Measurements from ENCODE around the gene TMEM9B. TPM values are rescaled to one million over a fixed set of nuclear protein-coding genes. Genes with fewer than 3 reads are reported as not detected.

TMEM9B gene
- total and polyA plus RNA-seq, 9 of the 15 experiments (the other 6 are each of a cell fraction or from before 2014, with no cell fraction given): 7.7 to 20.0 (median 14.0) TPM

DNA sequence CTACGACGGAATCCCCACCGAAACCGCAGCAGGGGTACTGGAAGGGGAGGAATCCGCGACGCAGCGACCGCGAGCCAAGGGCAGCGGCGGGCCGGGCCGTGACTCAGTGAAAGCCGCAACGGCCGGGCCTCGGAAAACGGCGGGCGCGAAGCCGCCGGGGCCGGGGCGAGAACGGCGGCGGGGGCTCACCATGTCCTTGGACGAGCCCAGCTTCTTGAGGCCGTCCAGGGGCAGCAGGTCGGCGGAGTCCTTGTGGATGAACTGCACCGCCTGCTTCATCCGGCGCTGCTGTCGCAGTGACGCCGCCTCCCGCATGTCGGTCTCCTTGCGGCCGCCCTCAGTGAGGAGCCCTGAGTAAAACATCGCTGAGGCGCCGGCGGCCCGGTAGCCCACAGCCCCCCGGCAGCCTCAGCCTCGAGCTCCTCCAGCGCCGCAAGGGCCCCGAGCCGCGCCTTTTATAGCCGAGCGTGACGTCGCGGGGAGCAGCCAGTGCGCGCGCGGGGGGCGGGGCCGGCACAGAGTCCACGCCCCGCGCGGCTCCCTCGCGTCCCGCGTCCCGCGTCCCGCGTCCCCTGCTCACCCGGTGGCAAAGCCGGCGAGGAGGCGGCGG lies 39.4 kb upstream of the TMEM9B start, which contains the start of gene NRIP3 (continued):
- TF ChIP-seq POLR2G (IDR thresholded peaks at IDR 0.05; ENCODE audit: low read depth, low read length): peak; percentile 99
- 0 out of 2 replicates have a peak, but pooled peaks have one; percentile 70 for TF ChIP-seq LCOR (CRISPR knock-in tag; IDR thresholded peaks at IDR 0.05)
- no peak for TF ChIP-seq ZZZ3 (IDR thresholded peaks at IDR 0.05)
- no peak for TF ChIP-seq PTRF (tag; IDR thresholded peaks at IDR 0.05)
- TF ChIP-seq KLF13 (tag; IDR thresholded peaks at IDR 0.05; ENCODE audit: borderline replicate concordance, low read depth): 0 out of 2 replicates have a peak, but pooled peaks have one; percentile 40
- no peak for TF ChIP-seq NFRKB (IDR thresholded peaks at IDR 0.05; ENCODE audit: low read depth)
- TF ChIP-seq CREBBP (IDR thresholded peaks at IDR 0.05; ENCODE audit: low read depth, low read length): no peak
- no peak for TF ChIP-seq POLR3G (IDR thresholded peaks at IDR 0.05; ENCODE audit: extremely low read depth, insufficient read length, insufficient replicate concordance)
- peak; percentile 100 for TF ChIP-seq L3MBTL2 (IDR thresholded peaks at IDR 0.05)
- TF ChIP-seq, protein P1, sequence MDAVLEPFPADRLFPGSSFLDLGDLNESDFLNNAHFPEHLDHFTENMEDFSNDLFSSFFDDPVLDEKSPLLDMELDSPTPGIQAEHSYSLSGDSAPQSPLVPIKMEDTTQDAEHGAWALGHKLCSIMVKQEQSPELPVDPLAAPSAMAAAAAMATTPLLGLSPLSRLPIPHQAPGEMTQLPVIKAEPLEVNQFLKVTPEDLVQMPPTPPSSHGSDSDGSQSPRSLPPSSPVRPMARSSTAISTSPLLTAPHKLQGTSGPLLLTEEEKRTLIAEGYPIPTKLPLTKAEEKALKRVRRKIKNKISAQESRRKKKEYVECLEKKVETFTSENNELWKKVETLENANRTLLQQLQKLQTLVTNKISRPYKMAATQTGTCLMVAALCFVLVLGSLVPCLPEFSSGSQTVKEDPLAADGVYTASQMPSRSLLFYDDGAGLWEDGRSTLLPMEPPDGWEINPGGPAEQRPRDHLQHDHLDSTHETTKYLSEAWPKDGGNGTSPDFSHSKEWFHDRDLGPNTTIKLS (IDR thresholded peaks at IDR 0.05; ENCODE audit: borderline replicate concordance, low read depth): peak; percentile 70; the same call in 1 of the 2 replicates

Data from K562 (cell line).